Measurements from ENCODE around the gene KCNIP1. TPM values are rescaled to one million over a fixed set of nuclear protein-coding genes. Genes with fewer than 3 reads are reported as not detected.

KCNIP1 gene
- polyA plus RNA-seq, 1 donor (not counting 4 experiments of a cell fraction or from before 2014, with no cell fraction given): not detected

DNA sequence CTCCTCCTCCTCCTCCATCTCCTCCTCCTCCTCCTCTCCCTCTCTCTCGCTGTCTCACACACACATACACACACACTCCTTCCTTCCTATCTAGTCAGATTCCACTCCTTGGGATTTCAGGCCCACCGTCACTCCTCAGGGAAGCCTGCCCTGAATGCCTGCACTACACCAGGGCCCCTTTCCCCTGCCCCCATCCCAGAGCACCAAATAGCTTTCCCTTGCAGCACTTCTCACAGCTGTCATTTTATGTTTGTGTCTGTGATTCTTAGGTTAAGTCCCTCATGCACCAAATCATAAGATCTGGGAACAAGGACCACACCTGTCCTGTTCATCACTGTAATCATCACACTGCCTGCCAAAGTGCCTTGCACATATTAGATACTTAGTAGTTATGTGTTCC, 193.2 kb downstream of the KCNIP1 start:
- dilution Hi-C loops (cut with MboI; ENCODE audit: extremely low pct_ligation_motif_present, low sequenced_read_pairs): no loop called here
- Histone ChIP-seq H2AFZ (ENCODE audit: control insufficient read depth, low read length) (no peak overlapping the region), H3K4me3 (ENCODE audit: control insufficient read depth in 2 of 3, extremely low read depth in 1 of 3, insufficient read depth in 2 of 3, low read depth in 1 of 3, low read length in 3 of 3) (no peak overlapping the region), H4K20me1 (ENCODE audit: control insufficient read depth, extremely low read depth, insufficient read depth, low read length) (no peaks in the 10 kb centered on the region), H3K4me1 (ENCODE audit: control insufficient read depth, extremely low read depth, insufficient read depth, low read length) (no peaks in the 10 kb centered on the region), H3K4me2 (ENCODE audit: control insufficient read depth, extremely low read depth, insufficient read depth, low read depth, low read length) (no peak overlapping the region), H3K9me3 (ENCODE audit: control insufficient read depth, low read depth, low read length) (no peaks in the 10 kb centered on the region), H3K9me1 (ENCODE audit: control insufficient read depth, extremely low read depth, insufficient read depth, low read length) (no peaks in the 10 kb centered on the region), H3K36me3 (ENCODE audit: control insufficient read depth in 2 of 2, extremely low read depth in 1 of 2, insufficient read depth in 2 of 2, low read length in 2 of 2) (no peaks in the 10 kb centered on the region), H3K27ac (ENCODE audit: control insufficient read depth, insufficient read depth, low read length) (no peak overlapping the region), H3K79me2 (ENCODE audit: control insufficient read depth, insufficient read depth, low read length) (no peaks in the 10 kb centered on the region), H3K9ac (ENCODE audit: control insufficient read depth, extremely low read depth, insufficient read depth, low read length) (no peak overlapping the region), H3K27me3 (ENCODE audit: control insufficient read depth, extremely low read depth, insufficient read depth, low read length) (no peaks in the 10 kb centered on the region)
- FAIRE-seq: no peak
- DNase-seq (ENCODE audit: low read depth, low spot score): no peak
- no peak for TF ChIP-seq EZH2 (IDR thresholded peaks at IDR 0.05; ENCODE audit: low read length)

DNA sequence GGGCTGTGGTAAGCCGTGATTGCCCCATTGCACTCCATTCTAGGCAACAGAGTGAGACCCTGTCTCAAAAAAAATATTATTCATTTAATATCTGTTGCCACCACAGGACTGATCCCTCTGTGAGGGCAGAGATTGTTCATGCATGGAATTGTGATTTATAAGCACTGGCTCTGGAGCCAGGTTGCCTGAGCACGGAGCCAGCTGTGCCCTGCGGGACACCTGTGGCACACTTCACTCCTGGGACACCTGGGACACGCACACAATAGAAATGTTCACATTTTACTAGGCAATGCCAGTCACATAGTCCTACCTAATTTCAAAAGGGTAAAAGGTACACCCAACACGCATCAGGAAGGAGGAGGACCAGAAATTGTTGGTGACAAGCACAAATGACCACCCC, 196.7 kb downstream of the KCNIP1 start:
- H3K4me1 ChIP-seq (ENCODE audit: control insufficient read depth, extremely low read depth, insufficient read depth, low read length): no peaks in the 10 kb centered on the region
- H3K9me3 ChIP-seq (ENCODE audit: control insufficient read depth, low read depth, low read length): no peaks in the 10 kb centered on the region
- H4K20me1 ChIP-seq (ENCODE audit: control insufficient read depth, extremely low read depth, insufficient read depth, low read length): no peaks in the 10 kb centered on the region
- dilution Hi-C loops (cut with MboI; ENCODE audit: extremely low pct_ligation_motif_present, low sequenced_read_pairs): no loop called here
- no peaks in the 10 kb centered on the region for H3K36me3 ChIP-seq (ENCODE audit: control insufficient read depth in 2 of 2, extremely low read depth in 1 of 2, insufficient read depth in 2 of 2, low read length in 2 of 2)
- no peaks in the 10 kb centered on the region for H3K9me1 ChIP-seq (ENCODE audit: control insufficient read depth, extremely low read depth, insufficient read depth, low read length)
- H2AFZ ChIP-seq (ENCODE audit: control insufficient read depth, low read length): no peak overlapping the region
- no peak overlapping the region for H3K4me3 ChIP-seq (ENCODE audit: control insufficient read depth in 2 of 3, extremely low read depth in 1 of 3, insufficient read depth in 2 of 3, low read depth in 1 of 3, low read length in 3 of 3)
- no peak for DNase-seq (ENCODE audit: low read depth, low spot score)
- no peak for FAIRE-seq
- no peak overlapping the region for H3K27ac ChIP-seq (ENCODE audit: control insufficient read depth, insufficient read depth, low read length)
- H3K9ac ChIP-seq (ENCODE audit: control insufficient read depth, extremely low read depth, insufficient read depth, low read length): no peak overlapping the region
- no peaks in the 10 kb centered on the region for H3K79me2 ChIP-seq (ENCODE audit: control insufficient read depth, insufficient read depth, low read length)
- H3K4me2 ChIP-seq (ENCODE audit: control insufficient read depth, extremely low read depth, insufficient read depth, low read depth, low read length): no peak overlapping the region
- no peaks in the 10 kb centered on the region for H3K27me3 ChIP-seq (ENCODE audit: control insufficient read depth, extremely low read depth, insufficient read depth, low read length)
- no peak for TF ChIP-seq EZH2 (IDR thresholded peaks at IDR 0.05; ENCODE audit: low read length)
- TF ChIP-seq, protein P1, sequence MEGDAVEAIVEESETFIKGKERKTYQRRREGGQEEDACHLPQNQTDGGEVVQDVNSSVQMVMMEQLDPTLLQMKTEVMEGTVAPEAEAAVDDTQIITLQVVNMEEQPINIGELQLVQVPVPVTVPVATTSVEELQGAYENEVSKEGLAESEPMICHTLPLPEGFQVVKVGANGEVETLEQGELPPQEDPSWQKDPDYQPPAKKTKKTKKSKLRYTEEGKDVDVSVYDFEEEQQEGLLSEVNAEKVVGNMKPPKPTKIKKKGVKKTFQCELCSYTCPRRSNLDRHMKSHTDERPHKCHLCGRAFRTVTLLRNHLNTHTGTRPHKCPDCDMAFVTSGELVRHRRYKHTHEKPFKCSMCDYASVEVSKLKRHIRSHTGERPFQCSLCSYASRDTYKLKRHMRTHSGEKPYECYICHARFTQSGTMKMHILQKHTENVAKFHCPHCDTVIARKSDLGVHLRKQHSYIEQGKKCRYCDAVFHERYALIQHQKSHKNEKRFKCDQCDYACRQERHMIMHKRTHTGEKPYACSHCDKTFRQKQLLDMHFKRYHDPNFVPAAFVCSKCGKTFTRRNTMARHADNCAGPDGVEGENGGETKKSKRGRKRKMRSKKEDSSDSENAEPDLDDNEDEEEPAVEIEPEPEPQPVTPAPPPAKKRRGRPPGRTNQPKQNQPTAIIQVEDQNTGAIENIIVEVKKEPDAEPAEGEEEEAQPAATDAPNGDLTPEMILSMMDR (optimal IDR thresholded peaks at IDR 0.05 in 1 of 3, IDR thresholded peaks at IDR 0.05 in 1 of 3, conservative IDR thresholded peaks at IDR 0.05 in 1 of 3; ENCODE audit: extremely low read depth in 1 of 3, insufficient read depth in 2 of 3, low read length in 3 of 3): no peak

DNA sequence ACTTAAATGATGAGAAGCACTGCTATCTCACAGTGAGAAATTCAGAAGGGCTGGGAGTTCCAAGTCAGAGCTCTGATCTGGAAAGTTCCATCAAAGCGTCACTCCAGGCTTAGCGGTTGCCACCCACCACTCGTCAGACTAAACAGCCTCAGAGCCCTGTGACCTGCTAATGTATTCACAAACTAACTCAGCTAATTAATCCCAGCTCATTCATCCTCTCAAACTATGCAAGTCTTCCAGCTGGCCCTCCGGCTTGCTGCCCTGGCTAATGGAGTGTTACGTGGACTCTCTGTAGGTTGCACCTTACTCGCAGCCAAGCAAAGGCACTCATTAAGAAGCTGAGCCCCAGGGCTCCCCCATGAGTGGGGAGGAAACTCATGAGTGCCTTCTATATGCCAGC, 197.5 kb downstream of the KCNIP1 start:
- no peak overlapping the region for H3K4me3 ChIP-seq (ENCODE audit: control insufficient read depth in 2 of 3, extremely low read depth in 1 of 3, insufficient read depth in 2 of 3, low read depth in 1 of 3, low read length in 3 of 3)
- DNase-seq (ENCODE audit: low read depth, low spot score): no peak
- no peaks in the 10 kb centered on the region for H3K9me3 ChIP-seq (ENCODE audit: control insufficient read depth, low read depth, low read length)
- no peak overlapping the region for H3K27ac ChIP-seq (ENCODE audit: control insufficient read depth, insufficient read depth, low read length)
- H3K4me1 ChIP-seq (ENCODE audit: control insufficient read depth, extremely low read depth, insufficient read depth, low read length): no peaks in the 10 kb centered on the region
- no peaks in the 10 kb centered on the region for H3K9me1 ChIP-seq (ENCODE audit: control insufficient read depth, extremely low read depth, insufficient read depth, low read length)
- H3K4me2 ChIP-seq (ENCODE audit: control insufficient read depth, extremely low read depth, insufficient read depth, low read depth, low read length): no peak overlapping the region
- FAIRE-seq: no peak
- dilution Hi-C loops (cut with MboI; ENCODE audit: extremely low pct_ligation_motif_present, low sequenced_read_pairs): no loop called here
- H3K9ac ChIP-seq (ENCODE audit: control insufficient read depth, extremely low read depth, insufficient read depth, low read length): no peak overlapping the region
- TF ChIP-seq, protein P1 (optimal IDR thresholded peaks at IDR 0.05 in 1 of 3, IDR thresholded peaks at IDR 0.05 in 1 of 3, conservative IDR thresholded peaks at IDR 0.05 in 1 of 3; ENCODE audit: extremely low read depth in 1 of 3, insufficient read depth in 2 of 3, low read length in 3 of 3): no peak
- H3K79me2 ChIP-seq (ENCODE audit: control insufficient read depth, insufficient read depth, low read length): no peaks in the 10 kb centered on the region
- no peaks in the 10 kb centered on the region for H3K36me3 ChIP-seq (ENCODE audit: control insufficient read depth in 2 of 2, extremely low read depth in 1 of 2, insufficient read depth in 2 of 2, low read length in 2 of 2)
- no peak overlapping the region for H2AFZ ChIP-seq (ENCODE audit: control insufficient read depth, low read length)
- no peaks in the 10 kb centered on the region for H3K27me3 ChIP-seq (ENCODE audit: control insufficient read depth, extremely low read depth, insufficient read depth, low read length)
- H4K20me1 ChIP-seq (ENCODE audit: control insufficient read depth, extremely low read depth, insufficient read depth, low read length): no peaks in the 10 kb centered on the region

All from keratinocyte (primary cell).